HCT116 (cell line): ENCODE results near the gene APC2. TPM values are rescaled to one million over a fixed set of nuclear protein-coding genes. Genes with fewer than 3 reads are reported as not detected.

ENCODE experiments used
- ATAC-seq: fragments of 200-7000 bp; cut with Tn5 transposase; 2 replicates; pipeline ENCODE4 v1.9.1; 2020; ENCODE audit warnings: mild to moderate bottlenecking, moderate library complexity
- BruUV-seq: library from RNA; stranded (reverse); fragments of 400-500 nt; replicated peaks from 2 replicates; lab custom pipeline; 2021; lab: Mats Ljungman, UMichigan
- CTCF ChIA-PET: fragments of 300-600 bp; sonication (Branson Sonifier 250); formaldehyde crosslinking; loops from one replicate; lab custom pipeline; 2021; ENCODE audit warnings: antibody characterized with exemption; lab: Charles Lee
- POLR2A ChIA-PET: fragments of 300-600, 350-600 bp; sonication (Branson Sonifier 250); formaldehyde crosslinking; loops from one replicate; lab custom pipeline; 2021; ENCODE audit warnings: antibody characterized with exemption; lab: Charles Lee
- RAD21 ChIA-PET, 2 experiments: fragments of 300-600 bp; sonication (Branson Sonifier 250); formaldehyde crosslinking; loops; one replicate each; lab custom pipeline; 2023; ENCODE audit warnings: low total read pairs in 2 of 2; ENCODE audit not compliant: uncharacterized antibody in 2 of 2, unreplicated experiment in 2 of 2, low non-redundant PET in 1 of 2; lab: Charles Lee
- DNase-seq: peaks from one replicate; pipeline ENCODE4 v3.0.0-alpha.2; 2010; ENCODE audit warnings: low read depth, low spot score
- H2AFZ ChIP-seq: fragments of 200-600 bp; shearing (Covaris generic), sonication (generic); 2 replicates; pipeline ENCODE4 v1.6.1; 2017; ENCODE audit warnings: low read depth, mixed run types, mixed read lengths, antibody characterized with exemption, low read length; ENCODE audit not compliant: poor library complexity, severe bottlenecking
- H3K27ac ChIP-seq: 2 replicates; pipeline ENCODE4 v1.5.1; 2012; ENCODE audit warnings: low read depth, low read length
- H3K27me3 ChIP-seq: fragments of 200-600 bp; sonication (generic); 2 replicates; pipeline ENCODE4 v1.6.1; 2016; ENCODE audit warnings: mixed run types, low read length, mixed read lengths; ENCODE audit not compliant: insufficient read depth
- H3K36me3 ChIP-seq, 2 experiments: fragments of 200-500 bp in 1 of 2; fragments of 200-600 bp in 1 of 2; sonication (Bioruptor generic) in 1 of 2; sonication (generic) in 1 of 2; 2 replicates each; pipeline versions ENCODE4 v1.5.1 to v1.6.1; 2014 to 2016; ENCODE audit warnings: low read length in 2 of 2, inconsistent platforms in 1 of 2, mixed read lengths in 1 of 2, mixed run types in 1 of 2; ENCODE audit not compliant: insufficient read depth in 2 of 2, control insufficient read depth in 1 of 2
- H3K4me1 ChIP-seq, 2 experiments: fragments of 200-600 bp in 1 of 2; sonication (generic) in 1 of 2; 2 replicates each; pipeline versions ENCODE4 v1.5.1 to v1.6.1; 2012 to 2017; ENCODE audit warnings: low read length in 2 of 2, inconsistent platforms in 1 of 2, mild to moderate bottlenecking in 1 of 2, mixed read lengths in 1 of 2, mixed run types in 1 of 2, moderate library complexity in 1 of 2; ENCODE audit not compliant: insufficient read depth in 2 of 2, control insufficient read depth in 1 of 2
- H3K4me2 ChIP-seq: fragments of 200-600 bp; sonication (generic); 2 replicates; pipeline ENCODE4 v1.6.1; 2017; ENCODE audit warnings: mixed run types, low read length, mixed read lengths
- H3K4me3 ChIP-seq, 2 experiments: fragments of 200-600 bp in 1 of 2; sonication (generic) in 1 of 2; replicated peaks in 1 of 2; 2 replicates each; pipeline ENCODE4 v1.5.1; 2011 to 2016; ENCODE audit warnings: low read length in 2 of 2, control low read depth in 1 of 2, low read depth in 1 of 2, mild to moderate bottlenecking in 1 of 2, mixed read lengths in 1 of 2, mixed run types in 1 of 2
- H3K79me2 ChIP-seq: fragments of 200-600 bp; sonication (generic); 2 replicates; pipeline ENCODE4 v1.6.1; 2017; ENCODE audit warnings: mild to moderate bottlenecking, mixed run types, low read length, moderate library complexity, mixed read lengths; ENCODE audit not compliant: insufficient read depth
- H3K9ac ChIP-seq: fragments of 200-600 bp; sonication (generic); 2 replicates; pipeline ENCODE4 v1.6.1; 2016; ENCODE audit warnings: low read length, mixed read lengths
- H3K9me2 ChIP-seq: fragments of 200-600 bp; sonication (generic), shearing (Covaris generic); 2 replicates; pipeline ENCODE4 v1.6.1; 2017; ENCODE audit warnings: mixed run types, mild to moderate bottlenecking, moderate library complexity; ENCODE audit not compliant: insufficient read depth
- H3K9me3 ChIP-seq, 2 experiments: fragments of 200-500 bp in 1 of 2; fragments of 200-600 bp in 1 of 2; sonication (Bioruptor generic) in 1 of 2; sonication (generic) in 1 of 2; 2 replicates each; pipeline ENCODE4 v1.6.1; 2014 to 2017; ENCODE audit warnings: low read length in 2 of 2, mixed read lengths in 2 of 2, inconsistent platforms in 1 of 2, low read depth in 1 of 2, mild to moderate bottlenecking in 1 of 2, mixed run types in 1 of 2, moderate library complexity in 1 of 2; ENCODE audit not compliant: control insufficient read depth in 1 of 2, insufficient read depth in 1 of 2
- H4K20me1 ChIP-seq: fragments of 200-600 bp; sonication (generic), shearing (Covaris generic); 2 replicates; pipeline ENCODE4 v1.6.1; 2017; ENCODE audit warnings: mixed run types, mild to moderate bottlenecking, moderate library complexity; ENCODE audit not compliant: insufficient read depth
- CBX3 ChIP-seq: IDR thresholded peaks from 2 replicates; pipeline ENCODE4 v1.6.1; 2012; ENCODE audit warnings: low read depth
- CEBPB ChIP-seq: IDR thresholded peaks from 2 replicates; pipeline ENCODE4 v1.6.1; 2012; ENCODE audit warnings: low read depth
- CTCF ChIP-seq, 3 experiments: fragments of 200-600 bp in 1 of 3; sonication (generic) in 1 of 3; IDR thresholded peaks in 2 of 3; conservative IDR thresholded peaks in 1 of 3; 2 replicates each; pipeline ENCODE4 v1.5.1; 2012 to 2017; ENCODE audit warnings: low read depth in 2 of 3, low read length in 2 of 3, antibody characterized with exemption in 1 of 3, borderline replicate concordance in 1 of 3, control low read depth in 1 of 3, mild to moderate bottlenecking in 1 of 3, mixed read lengths in 1 of 3, mixed run types in 1 of 3, moderate library complexity in 1 of 3; ENCODE audit not compliant: insufficient read depth in 1 of 3
- EZH2 ChIP-seq: fragments of 200-600 bp; sonication (generic); IDR thresholded peaks from 2 replicates; pipeline ENCODE4 v1.6.1; 2017; ENCODE audit warnings: antibody characterized with exemption, mixed run types
- EZH2phosphoT487 ChIP-seq: fragments of 200-600 bp; IDR thresholded peaks from 2 replicates; pipeline ENCODE4 v1.6.1; 2018; ENCODE audit warnings: antibody characterized with exemption, borderline replicate concordance
- FOSL1 ChIP-seq: IDR thresholded peaks from 2 replicates; pipeline ENCODE4 v1.6.1; 2012; ENCODE audit warnings: low read depth
- POLR2A ChIP-seq: IDR thresholded peaks from 2 replicates; pipeline ENCODE4 v1.7.0; 2011; ENCODE audit warnings: borderline replicate concordance; ENCODE audit not compliant: insufficient read depth, insufficient read length; ENCODE audit errors: extremely low read depth
- POLR2AphosphoS5 ChIP-seq: IDR thresholded peaks from 2 replicates; pipeline ENCODE4 v1.6.1; 2011; ENCODE audit warnings: mild to moderate bottlenecking, low read depth, low read length, moderate library complexity
- RAD21 ChIP-seq: IDR thresholded peaks from 2 replicates; pipeline ENCODE4 v1.6.1; 2012; ENCODE audit warnings: low read depth, mild to moderate bottlenecking
- REST ChIP-seq: IDR thresholded peaks from 2 replicates; pipeline ENCODE4 v1.6.1; 2012; ENCODE audit warnings: low read depth
- SIN3A ChIP-seq: IDR thresholded peaks from 2 replicates; pipeline ENCODE4 v1.6.1; 2012; ENCODE audit warnings: low read depth
- SP1 ChIP-seq: IDR thresholded peaks from 2 replicates; pipeline ENCODE4 v1.6.1; 2012; ENCODE audit warnings: low read depth
- SRF ChIP-seq: IDR thresholded peaks from 2 replicates; pipeline ENCODE4 v1.6.1; 2012; ENCODE audit warnings: low read depth
- YY1 ChIP-seq: IDR thresholded peaks from 2 replicates; pipeline ENCODE4 v1.6.1; 2011; ENCODE audit warnings: low read length, low read depth, moderate library complexity, mild to moderate bottlenecking; ENCODE audit not compliant: insufficient replicate concordance; ENCODE audit errors: extremely low read depth
- ZFX ChIP-seq: fragments of 450-650 bp; IDR thresholded peaks from 2 replicates; pipeline ENCODE4 v1.6.1; 2017
- ZNF274 ChIP-seq: fragments of 200-500 bp; sonication (Bioruptor generic); IDR thresholded peaks from 2 replicates; pipeline ENCODE4 v1.6.1; 2014; ENCODE audit warnings: mild to moderate bottlenecking, low read depth, low read length, inconsistent platforms
- intact Hi-C: fragments of 100-400 bp; cut with micrococcal nuclease; formaldehyde crosslinking; loops from 2 replicates; pipeline ENCODE4 v1.10.0; 2022
- total RNA-seq: library from RNA; stranded (reverse); gene quantifications from one replicate; pipeline ENCODE4 v1.2.1, GENCODE V29; 2021; ENCODE audit not compliant: unreplicated experiment
- TF ChIP-seq, protein P1 (sequence below): IDR thresholded peaks from 2 replicates; pipeline ENCODE4 v1.6.1; 2011; ENCODE audit warnings: mild to moderate bottlenecking, low read length, moderate library complexity; ENCODE audit not compliant: insufficient replicate concordance; ENCODE audit errors: extremely low read depth
- TF ChIP-seq, protein P2 (sequence below): IDR thresholded peaks from 2 replicates; pipeline ENCODE4 v1.6.1; 2012

Gene APC2
- total RNA-seq, 1 experiment from 2014 or later: 1.6 TPM

- POLR2A ChIA-PET: no interaction called here
These were observed 20.2 kb upstream of the APC2 start for GRCh38 chr19:1429750-1430149.

More at GRCh38 chr19:1429750-1430149, 20.2 kb upstream of the APC2 start:
- Histone ChIP-seq H3K4me2 (no peak overlapping the region), H3K9ac (no peak overlapping the region), H3K27me3 (no peaks in the 10 kb centered on the region), H2AFZ (no peak overlapping the region), H3K27ac (no peak overlapping the region), H3K9me2 (no peaks in the 10 kb centered on the region), H3K79me2 (peaks cover 68% of the 10 kb centered on the region), H3K4me1 (no peaks in the 10 kb centered on the region), H3K9me3 (no peaks in the 10 kb centered on the region), H3K4me3 (no peak overlapping the region), H4K20me1 (no peaks in the 10 kb centered on the region), H3K36me3 (peaks cover 38 to 71% of the 10 kb centered on the region in 2 experiments; a peak in 3 of 4 replicates)
- no TSS peak for BruUV-seq
- DNase-seq (no peak), ATAC-seq (0 out of 2 replicates have a peak, but pooled peaks have one; percentile 10)
- ChIA-PET CTCF (no interaction called here), RAD21 (no interaction called here)
- intact Hi-C loops: no loop called here
- no peak for TF ChIP-seq FOSL1
- TF ChIP-seq, protein P1, sequence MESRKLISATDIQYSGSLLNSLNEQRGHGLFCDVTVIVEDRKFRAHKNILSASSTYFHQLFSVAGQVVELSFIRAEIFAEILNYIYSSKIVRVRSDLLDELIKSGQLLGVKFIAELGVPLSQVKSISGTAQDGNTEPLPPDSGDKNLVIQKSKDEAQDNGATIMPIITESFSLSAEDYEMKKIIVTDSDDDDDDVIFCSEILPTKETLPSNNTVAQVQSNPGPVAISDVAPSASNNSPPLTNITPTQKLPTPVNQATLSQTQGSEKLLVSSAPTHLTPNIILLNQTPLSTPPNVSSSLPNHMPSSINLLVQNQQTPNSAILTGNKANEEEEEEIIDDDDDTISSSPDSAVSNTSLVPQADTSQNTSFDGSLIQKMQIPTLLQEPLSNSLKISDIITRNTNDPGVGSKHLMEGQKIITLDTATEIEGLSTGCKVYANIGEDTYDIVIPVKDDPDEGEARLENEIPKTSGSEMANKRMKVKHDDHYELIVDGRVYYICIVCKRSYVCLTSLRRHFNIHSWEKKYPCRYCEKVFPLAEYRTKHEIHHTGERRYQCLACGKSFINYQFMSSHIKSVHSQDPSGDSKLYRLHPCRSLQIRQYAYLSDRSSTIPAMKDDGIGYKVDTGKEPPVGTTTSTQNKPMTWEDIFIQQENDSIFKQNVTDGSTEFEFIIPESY: no peak
- TF ChIP-seq SP1: no peak
- TF ChIP-seq ZFX: no peak
- no peak for TF ChIP-seq ZNF274
- TF ChIP-seq, protein P2, sequence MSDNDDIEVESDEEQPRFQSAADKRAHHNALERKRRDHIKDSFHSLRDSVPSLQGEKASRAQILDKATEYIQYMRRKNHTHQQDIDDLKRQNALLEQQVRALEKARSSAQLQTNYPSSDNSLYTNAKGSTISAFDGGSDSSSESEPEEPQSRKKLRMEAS: no peak
- TF ChIP-seq POLR2AphosphoS5: no peak
- TF ChIP-seq YY1: no peak
- no peak for TF ChIP-seq CTCF (IDR thresholded peaks at IDR 0.05 in 2 of 3, conservative IDR thresholded peaks at IDR 0.05 in 1 of 3; ENCODE audit: borderline replicate concordance in 1 of 3, insufficient read depth in 1 of 3, low read depth in 2 of 3, low read length in 2 of 3)
- no peak for TF ChIP-seq CEBPB
- no peak for TF ChIP-seq SIN3A
- TF ChIP-seq CBX3: no peak
- TF ChIP-seq EZH2: no peak
- TF ChIP-seq RAD21: no peak
- no peak for TF ChIP-seq EZH2phosphoT487
- no peak for TF ChIP-seq REST
- no peak for TF ChIP-seq SRF
- no peak for TF ChIP-seq POLR2A
